HFFc6 (cell line): Measurements from ENCODE around the gene RADIL. TPM values are rescaled to one million over a fixed set of nuclear protein-coding genes. Genes with fewer than 3 reads are reported as not detected.

Source experiments
- DNase-seq: peaks from one replicate; pipeline ENCODE4 v3.0.0-alpha.2; 2018
- H3K27ac Mint-ChIP-seq: 2 replicates; pipeline ENCODE4 v1.8.0; 2020; ENCODE audit warnings: mild to moderate bottlenecking, mixed read lengths
- H3K27me3 Mint-ChIP-seq: 2 replicates; pipeline ENCODE4 v1.8.0; 2021; ENCODE audit warnings: mild to moderate bottlenecking, moderate library complexity, mixed read lengths; ENCODE audit not compliant: insufficient read depth
- H3K36me3 Mint-ChIP-seq: 2 replicates; pipeline ENCODE4 v1.8.0; 2021; ENCODE audit warnings: low read depth, mixed read lengths
- H3K4me1 Mint-ChIP-seq: 2 replicates; pipeline ENCODE4 v1.8.0; 2020; ENCODE audit warnings: low read depth, mixed read lengths
- H3K4me3 Mint-ChIP-seq: 2 replicates; pipeline ENCODE4 v1.8.0; 2020; ENCODE audit warnings: mild to moderate bottlenecking, moderate library complexity, mixed read lengths
- H3K9me3 Mint-ChIP-seq: 2 replicates; pipeline ENCODE4 v1.8.0; 2020; ENCODE audit warnings: mild to moderate bottlenecking, mixed read lengths
- total RNA-seq, 6 experiments: library from RNA; stranded (reverse); fragmentation: NEBNext Ultra II Directional; extraction: Animal tissue kit (Norgen Biotek cat#: 25700); gene quantifications; 2 replicates in 1 of 6; 3 replicates in 5 of 6; pipeline ENCODE4 v1.2.3, GENCODE V29; 2021
- TF ChIP-seq, protein P1 (sequence below): fragments of 200-600 bp; sonication (generic); IDR thresholded peaks from 2 replicates; pipeline ENCODE4 v1.5.0; 2021; ENCODE audit warnings: antibody characterized with exemption, mild to moderate bottlenecking

RADIL gene
- total RNA-seq, 6 experiments from 2014 or later: 0.09 to 0.43 (median 0.24) TPM

DNA sequence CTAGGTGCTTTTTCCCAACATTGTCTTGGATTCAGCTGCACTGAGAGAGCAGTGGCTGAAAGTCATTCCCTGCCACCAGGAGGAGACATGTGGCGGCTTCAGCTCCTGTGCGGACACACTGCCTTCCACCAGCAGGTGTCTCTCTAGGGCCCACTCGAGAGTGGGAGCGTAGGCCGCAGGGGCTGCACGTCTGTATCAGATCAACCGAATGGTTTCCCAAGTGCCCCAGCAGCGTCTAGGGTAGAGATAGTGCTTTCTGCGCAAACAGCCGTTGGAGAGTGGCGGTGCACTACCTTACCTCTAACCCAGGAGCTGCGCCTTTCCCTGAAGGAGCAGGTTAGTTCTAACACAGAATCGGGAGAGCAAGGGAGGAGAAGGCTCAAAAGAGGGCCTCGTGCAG, 53.3 kb downstream of the RADIL start:
- H3K4me1 Mint-ChIP-seq: no peaks in the 10 kb centered on the region
- no peaks in the 10 kb centered on the region; the same call in none of the 2 replicates for H3K9me3 Mint-ChIP-seq
- peaks cover 2% of the 10 kb centered on the region for H3K27me3 Mint-ChIP-seq
- no peak overlapping the region for H3K27ac Mint-ChIP-seq
- TF ChIP-seq, protein P1, sequence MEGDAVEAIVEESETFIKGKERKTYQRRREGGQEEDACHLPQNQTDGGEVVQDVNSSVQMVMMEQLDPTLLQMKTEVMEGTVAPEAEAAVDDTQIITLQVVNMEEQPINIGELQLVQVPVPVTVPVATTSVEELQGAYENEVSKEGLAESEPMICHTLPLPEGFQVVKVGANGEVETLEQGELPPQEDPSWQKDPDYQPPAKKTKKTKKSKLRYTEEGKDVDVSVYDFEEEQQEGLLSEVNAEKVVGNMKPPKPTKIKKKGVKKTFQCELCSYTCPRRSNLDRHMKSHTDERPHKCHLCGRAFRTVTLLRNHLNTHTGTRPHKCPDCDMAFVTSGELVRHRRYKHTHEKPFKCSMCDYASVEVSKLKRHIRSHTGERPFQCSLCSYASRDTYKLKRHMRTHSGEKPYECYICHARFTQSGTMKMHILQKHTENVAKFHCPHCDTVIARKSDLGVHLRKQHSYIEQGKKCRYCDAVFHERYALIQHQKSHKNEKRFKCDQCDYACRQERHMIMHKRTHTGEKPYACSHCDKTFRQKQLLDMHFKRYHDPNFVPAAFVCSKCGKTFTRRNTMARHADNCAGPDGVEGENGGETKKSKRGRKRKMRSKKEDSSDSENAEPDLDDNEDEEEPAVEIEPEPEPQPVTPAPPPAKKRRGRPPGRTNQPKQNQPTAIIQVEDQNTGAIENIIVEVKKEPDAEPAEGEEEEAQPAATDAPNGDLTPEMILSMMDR: peak; percentile 75
- H3K36me3 Mint-ChIP-seq: no peaks in the 10 kb centered on the region
- H3K4me3 Mint-ChIP-seq: no peak overlapping the region
- peak; percentile 57 for DNase-seq

DNA sequence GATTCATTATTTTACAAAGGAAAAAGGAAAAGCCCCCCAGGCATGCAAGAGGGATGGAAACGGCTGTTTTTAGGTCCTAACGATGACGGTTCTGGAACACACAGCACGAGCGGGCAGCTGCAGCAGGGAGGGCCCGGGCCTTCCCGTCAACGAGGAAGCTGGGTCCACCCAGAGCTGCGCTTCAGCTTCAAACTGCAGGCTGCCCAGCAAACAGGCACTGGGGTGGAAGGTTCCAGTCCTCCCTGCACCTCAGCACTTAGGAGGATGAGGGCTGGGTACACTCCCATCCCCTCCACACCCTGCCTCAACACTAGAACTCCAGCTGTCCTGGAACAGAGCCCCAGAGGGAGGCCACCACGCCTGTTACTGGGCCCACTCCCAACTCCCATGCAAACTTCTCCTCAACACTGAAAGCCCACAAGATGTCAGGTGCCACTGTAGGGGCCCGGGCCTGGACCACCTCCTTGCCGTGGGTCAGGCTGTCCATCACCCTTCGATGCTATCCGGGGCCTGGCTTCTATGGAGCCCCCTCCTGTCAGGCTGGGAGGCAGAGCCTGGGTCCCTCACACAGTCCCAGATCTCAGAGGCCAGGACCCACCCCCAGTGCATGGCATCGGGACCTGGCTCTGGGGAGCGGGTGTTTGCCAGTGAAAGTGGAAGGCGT, 54.7 kb downstream of the RADIL start:
- no peak overlapping the region for H3K27ac Mint-ChIP-seq

DNA sequence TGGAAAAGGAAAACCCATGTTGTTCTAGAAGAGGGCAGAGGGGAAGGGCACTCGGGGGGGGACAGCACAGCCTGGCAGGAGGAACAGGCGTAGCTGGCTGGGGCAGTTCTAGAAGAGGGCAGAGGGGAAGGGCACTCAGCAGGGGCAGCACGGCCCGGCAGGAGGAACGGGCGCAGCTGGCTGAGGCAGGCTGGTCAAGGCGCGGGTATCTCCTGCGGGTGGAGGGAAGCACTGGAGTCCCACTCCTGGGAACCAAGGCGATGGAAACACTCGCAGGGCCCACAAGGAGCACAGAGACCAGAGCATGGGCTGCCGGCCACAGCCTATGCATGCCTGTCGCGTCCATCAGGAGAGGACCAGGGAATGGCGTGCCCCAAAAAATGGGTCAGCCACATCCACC, 58.4 kb downstream of the RADIL start:
- no peak overlapping the region for H3K4me3 Mint-ChIP-seq
- no peaks in the 10 kb centered on the region; the same call in none of the 2 replicates for H3K9me3 Mint-ChIP-seq
- no peaks in the 10 kb centered on the region for H3K4me1 Mint-ChIP-seq
- peaks cover 7% of the 10 kb centered on the region; the same call in 1 of the 2 replicates for H3K27me3 Mint-ChIP-seq
- TF ChIP-seq, protein P1: no peak
- H3K27ac Mint-ChIP-seq: no peak overlapping the region
- no peak for DNase-seq
- H3K36me3 Mint-ChIP-seq: no peaks in the 10 kb centered on the region

More for the DNA sequence above, 54.7 kb downstream of the RADIL start:
- DNase-seq: no peak
- peaks cover 7% of the 10 kb centered on the region for H3K27me3 Mint-ChIP-seq
- no peaks in the 10 kb centered on the region for H3K36me3 Mint-ChIP-seq
- no peaks in the 10 kb centered on the region for H3K4me1 Mint-ChIP-seq
- TF ChIP-seq, protein P1: no peak
- no peaks in the 10 kb centered on the region; the same call in none of the 2 replicates for H3K9me3 Mint-ChIP-seq
- H3K4me3 Mint-ChIP-seq: no peak overlapping the region

DNA sequence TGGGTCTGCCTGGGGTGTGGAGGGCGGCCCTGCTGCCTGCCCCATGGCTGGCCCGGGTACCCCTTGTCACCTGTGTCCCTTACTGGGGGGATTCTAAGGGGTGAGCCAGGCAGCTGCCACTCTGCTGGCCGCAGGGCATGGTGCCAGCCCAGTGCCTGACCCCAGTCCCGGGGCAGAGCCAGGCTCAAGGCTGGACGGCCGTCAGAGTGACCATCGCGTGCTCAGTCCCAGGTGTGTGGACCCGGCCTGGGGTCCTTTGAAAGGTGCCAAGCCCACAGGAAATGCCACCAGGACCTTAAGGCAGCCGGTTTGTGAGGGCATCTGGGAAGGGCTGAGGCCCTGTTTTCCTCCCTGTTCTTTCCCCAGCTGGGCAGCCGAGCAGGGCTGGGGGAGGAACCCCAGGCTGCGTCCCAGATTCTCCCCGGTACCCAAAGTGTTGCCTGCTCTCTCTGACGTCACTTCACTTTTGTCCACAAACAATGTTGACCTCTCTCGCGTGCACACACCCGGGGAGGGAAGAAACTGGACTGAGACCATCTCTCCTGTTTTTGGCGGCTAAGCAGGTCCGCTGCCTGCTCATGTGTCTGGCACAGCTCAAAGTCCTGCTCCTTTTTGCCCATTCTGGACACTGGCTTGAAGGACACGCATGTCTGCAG, 59.3 kb downstream of the RADIL start:
- no peak for DNase-seq
- Mint-ChIP-seq H3K4me1 (no peaks in the 10 kb centered on the region), H3K4me3 (no peak overlapping the region), H3K9me3 (no peaks in the 10 kb centered on the region; the same call in 1 of the 2 replicates), H3K27me3 (peaks cover 13% of the 10 kb centered on the region), H3K36me3 (no peaks in the 10 kb centered on the region), H3K27ac (no peak overlapping the region)
- TF ChIP-seq, protein P1: no peak

DNA sequence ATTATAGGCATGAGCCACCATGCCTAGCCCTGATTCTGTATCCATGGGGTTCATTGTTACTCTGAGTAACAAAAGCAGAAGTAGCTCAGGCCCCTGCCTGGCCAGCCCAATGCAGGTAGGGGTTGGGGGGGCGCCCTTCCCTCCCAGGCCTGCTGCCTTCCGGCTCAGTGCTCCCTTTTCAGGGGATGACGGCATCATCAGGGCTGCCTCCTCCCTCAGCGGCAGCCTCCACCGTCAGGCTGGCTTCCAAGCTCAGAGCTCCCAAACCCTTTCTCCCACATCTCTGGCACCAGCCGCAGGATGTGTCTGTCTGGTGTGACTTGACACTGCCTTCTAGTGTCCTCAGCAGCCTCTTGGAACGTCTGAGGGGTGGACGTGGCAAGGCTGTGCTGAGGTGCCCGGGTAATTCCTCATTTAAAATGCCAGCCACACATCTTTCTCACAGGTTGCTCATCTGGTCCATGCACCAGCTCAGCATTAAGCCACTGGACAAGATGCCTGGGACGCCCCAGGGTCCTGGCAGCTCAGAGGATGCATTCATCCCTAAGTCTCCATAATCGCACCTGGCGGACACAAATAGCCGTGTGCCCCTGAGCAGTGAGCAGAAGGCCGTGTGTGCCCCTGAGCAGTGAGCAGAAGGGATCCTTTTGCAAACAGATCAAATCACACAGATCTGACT, 59.9 kb downstream of the RADIL start:
- Mint-ChIP-seq H3K27me3 (peaks cover 15% of the 10 kb centered on the region), H3K9me3 (no peaks in the 10 kb centered on the region; the same call in 1 of the 2 replicates), H3K27ac (no peak overlapping the region)

More for the DNA sequence above, 59.9 kb downstream of the RADIL start:
- Mint-ChIP-seq H3K36me3 (no peaks in the 10 kb centered on the region), H3K4me3 (no peak overlapping the region), H3K4me1 (no peaks in the 10 kb centered on the region)
- TF ChIP-seq, protein P1: no peak
- DNase-seq: no peak
